ENCODE measurements around the gene ATP6V1F. TPM values are rescaled to one million over a fixed set of nuclear protein-coding genes. Genes with fewer than 3 reads are reported as not detected.

Gene ATP6V1F
- total RNA-seq, 4 donors from 2014 or later: 72.3 to 240 (median 123) TPM

DNA sequence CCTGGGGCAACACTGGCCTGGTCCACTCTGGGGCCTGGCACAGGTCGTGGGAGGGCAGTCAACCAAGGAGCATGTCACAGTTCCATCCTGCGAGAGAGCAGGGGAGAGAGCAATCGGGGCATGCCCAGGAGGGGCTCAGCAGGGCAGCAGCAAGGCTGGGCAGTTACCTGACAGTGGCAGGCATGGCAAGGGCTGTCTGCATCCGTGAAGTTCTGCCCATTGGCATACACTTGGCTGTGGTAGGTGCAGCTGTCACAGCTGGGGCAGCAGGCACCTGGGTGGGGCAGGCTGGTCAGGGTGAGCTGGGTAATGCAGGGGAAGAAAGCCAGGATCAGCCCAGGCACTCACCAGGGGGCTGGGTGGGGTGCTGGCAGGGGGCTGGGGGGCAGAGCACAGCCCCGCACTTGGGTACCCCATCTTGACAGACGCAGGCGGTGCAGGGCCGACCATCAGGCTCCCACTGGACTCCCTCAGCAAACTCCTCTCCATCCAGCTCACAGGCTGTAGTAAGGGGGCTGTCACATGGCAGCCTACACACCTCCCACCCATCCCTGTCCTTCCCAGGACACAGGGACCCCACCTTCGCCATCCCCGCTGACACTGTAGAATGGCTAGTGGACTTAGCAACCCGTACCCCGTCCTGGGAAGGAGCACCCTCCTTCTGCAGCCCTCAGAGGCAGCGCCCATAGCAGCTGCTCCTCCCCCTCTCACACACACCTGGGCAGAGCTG is 30.0 kb downstream of the ATP6V1F start:
- TF ChIP-seq, protein P1, sequence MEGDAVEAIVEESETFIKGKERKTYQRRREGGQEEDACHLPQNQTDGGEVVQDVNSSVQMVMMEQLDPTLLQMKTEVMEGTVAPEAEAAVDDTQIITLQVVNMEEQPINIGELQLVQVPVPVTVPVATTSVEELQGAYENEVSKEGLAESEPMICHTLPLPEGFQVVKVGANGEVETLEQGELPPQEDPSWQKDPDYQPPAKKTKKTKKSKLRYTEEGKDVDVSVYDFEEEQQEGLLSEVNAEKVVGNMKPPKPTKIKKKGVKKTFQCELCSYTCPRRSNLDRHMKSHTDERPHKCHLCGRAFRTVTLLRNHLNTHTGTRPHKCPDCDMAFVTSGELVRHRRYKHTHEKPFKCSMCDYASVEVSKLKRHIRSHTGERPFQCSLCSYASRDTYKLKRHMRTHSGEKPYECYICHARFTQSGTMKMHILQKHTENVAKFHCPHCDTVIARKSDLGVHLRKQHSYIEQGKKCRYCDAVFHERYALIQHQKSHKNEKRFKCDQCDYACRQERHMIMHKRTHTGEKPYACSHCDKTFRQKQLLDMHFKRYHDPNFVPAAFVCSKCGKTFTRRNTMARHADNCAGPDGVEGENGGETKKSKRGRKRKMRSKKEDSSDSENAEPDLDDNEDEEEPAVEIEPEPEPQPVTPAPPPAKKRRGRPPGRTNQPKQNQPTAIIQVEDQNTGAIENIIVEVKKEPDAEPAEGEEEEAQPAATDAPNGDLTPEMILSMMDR (IDR thresholded peaks at IDR 0.05; ENCODE audit: low read depth): no peak

DNA sequence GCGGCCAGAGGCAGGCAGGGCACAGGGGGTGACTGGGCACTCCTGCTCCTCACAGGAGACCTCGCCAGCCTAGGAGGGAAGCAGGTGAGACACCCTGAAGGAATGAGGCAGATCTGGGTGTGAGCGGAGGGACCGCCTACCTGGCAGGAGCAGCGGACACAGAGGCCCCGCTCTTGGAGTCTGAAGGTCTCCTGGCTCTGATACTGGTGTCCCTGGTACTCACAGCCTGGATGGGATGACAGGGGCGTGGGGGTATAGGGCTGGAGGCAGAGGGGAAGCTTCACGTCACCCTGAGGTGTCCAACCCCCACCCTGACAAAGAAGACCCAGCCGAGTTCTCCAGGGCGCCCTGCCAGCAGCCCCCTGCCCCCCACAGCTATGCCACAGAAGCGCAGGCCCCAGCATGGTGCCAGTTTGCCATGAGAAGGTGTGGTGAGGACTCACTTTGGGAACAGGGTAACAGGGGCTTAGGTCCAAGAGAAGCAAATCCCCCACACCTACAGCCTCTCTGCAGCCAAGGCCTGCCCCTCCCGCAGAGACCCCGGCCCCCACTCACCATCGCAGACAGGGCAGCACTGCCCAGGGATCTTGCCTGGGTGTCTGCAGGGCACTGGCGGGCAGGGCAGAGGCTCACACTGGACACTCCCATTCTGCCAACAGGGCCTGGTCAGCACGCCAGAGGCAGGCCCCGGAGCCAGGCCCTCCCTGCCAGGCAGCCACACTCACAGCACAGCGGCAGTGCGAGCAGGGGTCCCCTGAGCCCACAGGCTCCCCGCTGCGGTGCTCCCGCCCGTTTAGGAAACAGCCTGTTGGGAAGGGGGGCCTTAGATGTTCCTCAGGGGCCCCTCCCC is 30.8 kb downstream of the ATP6V1F start:
- TF ChIP-seq, protein P1 (IDR thresholded peaks at IDR 0.05; ENCODE audit: low read depth): no peak

DNA sequence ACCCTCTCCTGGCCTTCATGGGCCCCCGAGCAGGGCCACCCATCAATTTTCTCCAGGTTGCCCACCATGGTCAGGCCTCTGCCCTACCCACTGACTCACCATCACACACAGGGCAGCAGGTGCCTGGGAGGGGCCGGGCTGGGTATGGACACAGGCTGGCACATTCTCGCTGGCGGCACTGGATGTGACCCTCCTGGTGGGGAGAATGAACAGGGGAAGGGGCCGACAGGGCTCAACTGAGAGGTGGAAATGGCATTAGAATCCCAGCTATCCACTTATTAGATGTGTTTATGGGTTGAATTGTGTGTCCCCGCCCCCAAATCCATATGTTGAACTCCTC is 31.4 kb downstream of the ATP6V1F start:
- TF ChIP-seq, protein P1 (IDR thresholded peaks at IDR 0.05; ENCODE audit: low read depth): no peak

DNA sequence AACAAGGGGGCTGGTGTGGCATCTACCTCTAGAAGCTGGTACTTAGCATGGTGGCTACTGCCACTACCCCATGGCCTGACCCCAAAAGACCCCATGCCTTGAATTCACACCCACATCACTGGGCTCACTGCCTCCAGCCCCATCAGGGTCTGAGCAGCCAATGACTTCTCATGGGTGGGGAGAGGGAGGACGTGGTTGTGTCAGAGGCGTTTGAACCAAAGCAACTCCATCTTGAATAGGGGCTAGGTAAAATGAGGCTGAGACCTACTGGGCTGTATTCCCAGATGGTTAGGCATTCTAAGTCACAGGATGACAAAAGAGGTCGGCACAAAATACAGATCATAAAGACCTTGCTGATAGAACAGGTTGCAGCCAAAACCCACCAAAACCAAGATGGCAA is 32.7 kb downstream of the ATP6V1F start:
- TF ChIP-seq, protein P1 (IDR thresholded peaks at IDR 0.05; ENCODE audit: low read depth): no peak

DNA sequence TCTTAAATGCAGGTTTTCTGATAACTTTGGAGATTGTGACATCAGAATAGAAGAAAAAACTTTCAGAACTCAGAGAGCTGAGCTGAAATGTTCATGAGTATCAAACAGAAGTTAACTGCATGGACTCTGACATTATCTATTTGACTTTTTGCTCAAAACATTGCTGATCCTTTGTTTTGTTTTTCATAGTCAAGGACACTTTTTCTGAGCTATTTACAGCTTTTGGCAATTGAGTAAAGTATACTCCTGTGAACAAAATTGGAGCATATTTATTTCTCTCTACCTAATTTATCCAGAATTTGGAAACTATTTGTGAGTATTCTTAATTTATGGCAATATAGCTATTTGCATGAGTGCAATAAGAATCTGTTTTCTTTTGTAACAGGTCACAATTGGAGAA is 36.7 kb downstream of the ATP6V1F start:
- TF ChIP-seq, protein P1 (IDR thresholded peaks at IDR 0.05; ENCODE audit: low read depth): no peak

DNA sequence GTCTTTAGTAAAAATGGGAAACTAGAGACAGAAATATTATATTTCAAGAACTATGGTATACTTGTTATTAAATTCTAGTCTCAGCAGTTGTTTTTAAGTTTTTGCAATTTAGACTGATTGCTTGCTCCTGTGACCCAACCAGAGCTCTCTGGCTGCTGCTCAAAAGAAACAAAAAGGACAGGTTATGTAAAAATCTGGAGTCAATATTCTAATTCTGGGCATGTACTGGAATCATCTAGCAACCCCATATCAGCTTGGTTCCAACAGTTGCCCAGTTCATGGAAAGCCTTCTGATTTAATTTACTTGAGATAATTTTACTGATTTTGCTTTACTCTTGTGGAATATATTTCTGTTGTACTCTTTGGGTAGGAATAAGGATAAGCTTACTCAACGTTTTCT is 37.6 kb downstream of the ATP6V1F start:
- TF ChIP-seq, protein P1 (IDR thresholded peaks at IDR 0.05; ENCODE audit: low read depth): no peak
